ENCODE measurements around the gene CCDC117. TPM values are rescaled to one million over a fixed set of nuclear protein-coding genes. Genes with fewer than 3 reads are reported as not detected.

Gene CCDC117
- total RNA-seq: 19.9 and 24.5 TPM in 2 replicates

DNA sequence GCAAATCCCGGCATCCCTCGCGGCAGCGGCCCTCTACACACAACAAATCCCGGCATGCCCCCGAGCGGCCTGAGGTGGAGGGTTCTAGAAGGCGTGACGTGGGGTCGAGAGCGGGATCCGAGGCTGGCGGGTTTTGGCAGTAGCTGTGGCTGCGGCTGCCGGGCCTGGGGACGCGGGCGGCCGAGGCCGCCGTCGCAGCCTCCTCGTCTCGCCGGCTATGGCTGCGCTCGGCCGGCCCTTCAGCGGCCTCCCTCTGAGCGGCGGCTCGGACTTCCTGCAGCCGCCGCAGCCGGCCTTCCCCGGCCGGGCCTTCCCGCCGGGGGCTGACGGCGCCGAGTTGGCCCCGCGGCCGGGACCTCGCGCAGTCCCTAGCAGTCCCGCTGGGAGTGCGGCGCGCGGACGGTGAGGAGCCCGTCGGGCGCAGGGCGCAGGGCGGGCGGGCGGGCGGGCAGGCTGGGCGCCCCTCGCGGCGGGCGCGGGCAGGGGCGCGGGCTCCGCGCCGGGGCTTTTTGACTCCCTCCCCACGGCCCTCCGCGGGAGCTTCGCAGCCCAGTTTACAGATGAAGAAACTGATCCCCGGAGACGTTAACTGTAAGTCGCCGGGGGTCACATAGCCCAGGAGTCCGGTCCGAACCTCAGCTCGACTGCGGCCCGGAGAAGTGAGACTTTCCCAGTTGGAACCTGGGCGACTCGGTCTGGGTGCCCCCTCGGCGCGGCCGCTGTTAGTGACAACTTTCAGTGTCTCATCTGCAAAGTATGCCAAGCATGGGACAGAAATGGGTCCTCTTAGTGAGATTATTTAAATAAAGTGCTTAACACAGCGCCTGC, at the start of gene CCDC117:
CCDC117 (plus strand) TSS at position 63 of the 828 bp plus-strand sequence; CDS start at position 218, 155 bp downstream.

GRCh38 chr22:28741785-28742561, 30.5 kb upstream of the CCDC117 start, which contains the start of the genes CHEK2 and HSCB:
TSS of gene CHEK2 (minus strand) at chr22:28741820. CDS start at chr22:28734721, 7,099 bp downstream.
TSS of gene HSCB (plus strand) at chr22:28742039. CDS start at chr22:28742096, 57 bp downstream.

GRCh38 chr22:28800308-28801041, 28.0 kb downstream of the CCDC117 start, which contains the start of gene XBP1:
TSS of gene XBP1 (minus strand) at chr22:28800569.

Small RNAs within 50 kb of the gene (small RNA-seq; reads per million reads assigned to genes)
- not detected for gene Z93930.1

Other genes starting within 250 kb of the CCDC117 start
- 29.1 and 39.7 TPM in 2 replicates for gene TTC28, start 92.9 kb upstream of the CCDC117 start, total RNA-seq
- gene CHEK2, start 30.9 kb upstream of the CCDC117 start, total RNA-seq: 12.5 and 20.9 TPM in 2 replicates
- gene HSCB, start 30.7 kb upstream of the CCDC117 start, total RNA-seq: 13.6 and 17.0 TPM in 2 replicates
- 102 and 108 TPM in 2 replicates for gene XBP1, start 27.9 kb downstream of the CCDC117 start, total RNA-seq
- 5.9 and 7.2 TPM in 2 replicates for gene ZNRF3, start 110.9 kb downstream of the CCDC117 start, total RNA-seq